Measurements from ENCODE around the gene TAF11.
"Not testable (repeated sequence)": the region's sequence is repeated elsewhere in the genome, so short reads cannot be mapped to it uniquely, and the experiment has no call there.

TAF11 gene

DNA sequence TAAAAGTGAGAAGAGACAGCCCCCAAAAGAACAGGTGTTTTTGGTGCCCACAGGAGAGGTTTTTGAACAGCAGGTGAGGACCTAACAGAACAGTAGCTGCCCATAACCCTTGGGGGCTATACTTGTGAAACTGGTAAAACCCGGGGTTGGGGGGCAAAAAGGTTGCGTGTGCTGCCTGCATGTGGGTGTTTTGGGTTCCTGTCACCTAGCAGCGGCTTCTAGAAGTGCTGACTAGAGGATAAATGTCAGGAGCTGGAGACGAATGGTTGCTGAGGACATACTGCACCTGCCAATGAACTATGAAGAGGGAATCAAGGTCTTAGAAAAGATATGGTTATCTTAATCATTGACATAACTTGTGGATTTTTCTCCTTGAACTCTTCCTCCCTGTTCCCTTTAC lies 16.0 kb downstream of the TAF11 start:
- no peaks in the 10 kb centered on the region for H3K9me3 Mint-ChIP-seq
- H3K27ac Mint-ChIP-seq, result no peak overlapping the region
- no peaks in the 10 kb centered on the region for H3K27me3 Mint-ChIP-seq
- no peak overlapping the region for H3K4me3 Mint-ChIP-seq
- H3K36me3 Mint-ChIP-seq (ENCODE audit: insufficient read depth), result peaks cover 36% of the 10 kb centered on the region
- ATAC-seq (replicated peaks), result no peak
- H3K4me1 Mint-ChIP-seq (ENCODE audit: low read depth in 2 of 2), result no peaks in the 10 kb centered on the region
- no peak for DNase-seq

- H3K36me3 Mint-ChIP-seq (ENCODE audit: insufficient read depth), result peaks cover 37% of the 10 kb centered on the region
- no peak for ATAC-seq (replicated peaks)
- H3K27me3 Mint-ChIP-seq, result no peaks in the 10 kb centered on the region
- no peaks in the 10 kb centered on the region for H3K4me1 Mint-ChIP-seq (ENCODE audit: low read depth in 2 of 2)
- no peak for DNase-seq
- no peak overlapping the region for H3K4me3 Mint-ChIP-seq
- H3K9me3 Mint-ChIP-seq, result no peaks in the 10 kb centered on the region
- no peak overlapping the region for H3K27ac Mint-ChIP-seq
Observed at GRCh38 chr6:34867484-34867883, 20.4 kb downstream of the TAF11 start.

DNA sequence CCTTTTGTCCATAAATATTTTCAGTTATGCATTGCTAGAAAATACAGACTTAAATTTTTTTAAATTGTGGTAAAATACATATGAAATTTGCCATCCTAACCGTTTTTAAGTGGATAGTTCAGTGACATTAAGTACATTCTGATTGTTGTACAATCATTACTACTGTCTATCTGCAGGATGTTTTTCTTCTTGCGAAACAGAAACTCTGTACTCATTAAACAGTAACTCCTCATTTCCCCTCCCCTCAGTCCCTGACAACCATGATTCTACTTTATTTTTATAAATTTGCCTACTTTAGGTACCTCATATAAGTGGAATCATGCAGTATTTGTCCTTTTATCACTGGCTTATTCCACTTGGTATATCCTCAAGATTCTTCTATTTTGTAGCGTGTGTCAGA lies 21.3 kb downstream of the TAF11 start:
- peaks cover 37% of the 10 kb centered on the region for H3K36me3 Mint-ChIP-seq (ENCODE audit: insufficient read depth)
- H3K4me3 Mint-ChIP-seq, result no peak overlapping the region
- DNase-seq (no peak), ATAC-seq (replicated peaks) (no peak)
- H3K27ac Mint-ChIP-seq, result peak overlapping the region in 1 of 2 donors; percentile 59
- no peaks in the 10 kb centered on the region for H3K9me3 Mint-ChIP-seq
- H3K4me1 Mint-ChIP-seq (ENCODE audit: low read depth in 2 of 2), result no peaks in the 10 kb centered on the region
- H3K27me3 Mint-ChIP-seq, result no peaks in the 10 kb centered on the region

- Mint-ChIP-seq H3K4me1 (ENCODE audit: low read depth in 2 of 2) (no peaks in the 10 kb centered on the region), H3K9me3 (no peaks in the 10 kb centered on the region)
Observed at GRCh38 chr6:34865107-34865506, 22.7 kb downstream of the TAF11 start.

DNA sequence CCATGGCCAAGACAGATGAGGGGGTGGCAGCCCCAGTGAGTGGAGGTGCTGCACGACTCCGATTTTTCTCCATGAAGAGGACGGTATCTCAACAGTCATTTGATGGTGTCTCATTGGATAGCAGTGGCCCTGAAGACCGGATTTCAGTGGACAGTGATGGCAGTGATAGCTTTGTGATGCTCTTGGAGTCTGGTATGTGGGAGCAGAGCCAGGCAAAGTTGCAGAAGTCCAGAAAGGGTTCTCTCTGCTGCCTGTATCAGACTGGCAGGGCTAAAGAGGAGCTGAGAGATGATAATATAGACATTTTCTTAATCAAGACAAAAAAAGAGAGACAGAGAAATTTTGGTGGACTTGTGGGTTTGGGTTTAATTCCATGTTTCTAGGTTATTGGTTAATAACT lies 23.8 kb downstream of the TAF11 start:
- Mint-ChIP-seq H3K27me3 (no peaks in the 10 kb centered on the region), H3K9me3 (no peaks in the 10 kb centered on the region), H3K4me1 (ENCODE audit: low read depth in 2 of 2) (no peaks in the 10 kb centered on the region), H3K27ac (no peak overlapping the region), H3K4me3 (no peak overlapping the region), H3K36me3 (ENCODE audit: insufficient read depth) (peaks cover 27% of the 10 kb centered on the region)
- no peak for DNase-seq
- no peak for ATAC-seq (replicated peaks)

More at GRCh38 chr6:34865107-34865506, 22.7 kb downstream of the TAF11 start:
- Mint-ChIP-seq H3K27me3 (no peaks in the 10 kb centered on the region), H3K36me3 (ENCODE audit: insufficient read depth) (peaks cover 32% of the 10 kb centered on the region), H3K4me3 (no peak overlapping the region), H3K27ac (peak overlapping the region in 1 of 2 donors; percentile 41)
- ATAC-seq (replicated peaks), result no peak
- no peak for DNase-seq

DNA sequence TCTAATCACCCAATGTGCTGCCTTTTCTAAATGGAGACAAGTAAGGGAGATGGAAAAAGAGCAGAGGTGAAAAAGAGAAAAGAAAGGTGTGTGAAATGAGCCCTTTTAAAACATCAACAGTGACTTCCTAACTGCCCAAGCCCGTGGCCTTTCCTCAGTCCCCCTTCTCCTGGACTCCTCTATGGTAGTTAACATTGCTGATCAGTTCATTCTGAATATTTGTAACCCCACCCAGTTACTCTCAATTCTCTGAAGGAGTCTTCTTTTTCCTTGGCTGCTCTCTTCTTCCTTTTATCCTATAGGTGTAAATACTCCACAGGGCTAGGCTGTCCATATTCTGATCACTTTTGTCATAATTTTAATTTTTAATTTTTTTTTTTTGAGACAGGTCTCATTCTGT lies 27.1 kb downstream of the TAF11 start:
- Mint-ChIP-seq H3K4me3 (no peak overlapping the region), H3K27ac (no peak overlapping the region), H3K27me3 (no peaks in the 10 kb centered on the region), H3K4me1 (ENCODE audit: low read depth in 2 of 2) (no peaks in the 10 kb centered on the region), H3K36me3 (ENCODE audit: insufficient read depth) (peaks cover 26% of the 10 kb centered on the region), H3K9me3 (no peaks in the 10 kb centered on the region)
- no peak for DNase-seq
- no peak for ATAC-seq (replicated peaks)

DNA sequence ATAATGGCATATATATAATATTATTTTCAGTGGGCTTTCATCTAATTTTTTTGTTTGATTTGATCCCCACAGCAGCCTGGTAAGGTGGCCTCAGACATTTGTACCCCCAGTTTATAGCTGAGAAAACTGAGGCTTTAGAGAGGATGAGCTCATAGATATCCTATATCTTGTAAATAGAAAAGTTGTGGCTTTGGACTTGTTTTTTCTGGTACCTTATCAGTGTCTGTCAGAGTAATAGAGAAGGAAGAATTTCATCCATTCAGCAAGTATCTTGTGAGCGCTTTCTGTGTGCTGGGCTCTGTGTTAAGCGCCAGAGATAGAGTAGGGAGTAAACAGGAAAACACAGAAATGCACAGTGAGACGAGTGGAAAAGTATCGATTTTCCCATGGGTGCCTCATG lies 27.9 kb downstream of the TAF11 start:
- Mint-ChIP-seq H3K4me3 (no peak overlapping the region), H3K4me1 (ENCODE audit: low read depth in 2 of 2) (no peaks in the 10 kb centered on the region), H3K9me3 (no peaks in the 10 kb centered on the region), H3K27me3 (no peaks in the 10 kb centered on the region), H3K27ac (no peak overlapping the region), H3K36me3 (ENCODE audit: insufficient read depth) (peaks cover 24% of the 10 kb centered on the region)
- DNase-seq, result no peak
- ATAC-seq (replicated peaks), result no peak

DNA sequence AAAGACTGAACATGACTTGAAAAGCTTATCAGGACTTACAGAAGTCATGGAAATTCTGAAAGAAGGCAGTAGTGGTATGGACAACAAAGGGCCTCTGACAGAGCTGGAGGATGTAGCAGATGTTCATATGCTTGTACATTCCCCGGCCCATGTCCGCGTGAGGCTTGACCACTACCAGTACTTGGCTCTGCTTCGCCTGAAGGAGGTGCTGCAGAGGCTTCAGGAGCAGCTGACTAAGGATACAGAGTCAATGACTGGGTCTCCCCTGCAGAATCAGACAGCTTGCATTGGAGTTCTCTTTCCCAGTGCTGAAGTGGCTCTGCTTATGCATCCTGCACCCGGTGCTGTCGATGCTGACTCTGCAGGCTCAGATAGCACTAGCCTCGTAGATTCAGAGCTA lies 29.2 kb downstream of the TAF11 start:
- Mint-ChIP-seq H3K4me3 (no peak overlapping the region), H3K4me1 (ENCODE audit: low read depth in 2 of 2) (no peaks in the 10 kb centered on the region), H3K27ac (no peak overlapping the region), H3K9me3 (no peaks in the 10 kb centered on the region), H3K27me3 (no peaks in the 10 kb centered on the region), H3K36me3 (ENCODE audit: insufficient read depth) (peaks cover 22% of the 10 kb centered on the region)
- DNase-seq (no peak), ATAC-seq (replicated peaks) (no peak)

- ATAC-seq (replicated peaks), result no peak
- no peak for DNase-seq
- no peaks in the 10 kb centered on the region for H3K4me1 Mint-ChIP-seq (ENCODE audit: low read depth in 2 of 2)
- H3K27ac Mint-ChIP-seq, result no peak overlapping the region
- H3K9me3 Mint-ChIP-seq, result no peaks in the 10 kb centered on the region
- peaks cover 28% of the 10 kb centered on the region for H3K36me3 Mint-ChIP-seq (ENCODE audit: insufficient read depth)
- H3K4me3 Mint-ChIP-seq, result no peak overlapping the region
- H3K27me3 Mint-ChIP-seq, result no peaks in the 10 kb centered on the region
Observed at GRCh38 chr6:34855463-34855862, 32.4 kb downstream of the TAF11 start.

- Mint-ChIP-seq H3K36me3 (ENCODE audit: insufficient read depth) (peaks cover 27% of the 10 kb centered on the region), H3K4me1 (ENCODE audit: low read depth in 2 of 2) (no peaks in the 10 kb centered on the region), H3K27me3 (no peaks in the 10 kb centered on the region), H3K9me3 (no peaks in the 10 kb centered on the region), H3K4me3 (no peak overlapping the region), H3K27ac (peak overlapping the region; percentile 64)
- DNase-seq, result no peak
- no peak for ATAC-seq (replicated peaks)
Observed at GRCh38 chr6:34852406-34853085, 35.3 kb downstream of the TAF11 start.

GRCh38 chr6:34851361-34851760 lies 36.5 kb downstream of the TAF11 start:
- H3K4me3 Mint-ChIP-seq, result no peak overlapping the region
- peak overlapping the region in 1 of 2 donors; percentile 15 for H3K27ac Mint-ChIP-seq
- peaks cover 23% of the 10 kb centered on the region for H3K36me3 Mint-ChIP-seq (ENCODE audit: insufficient read depth)
- H3K27me3 Mint-ChIP-seq, result no peaks in the 10 kb centered on the region
- peaks cover under 1 to 5% of the 10 kb centered on the region in 2 donors for H3K4me1 Mint-ChIP-seq (ENCODE audit: low read depth in 2 of 2)
- no peak for DNase-seq
- no peak for ATAC-seq (replicated peaks)
- no peaks in the 10 kb centered on the region for H3K9me3 Mint-ChIP-seq

- H3K27ac Mint-ChIP-seq; H3K9me3 Mint-ChIP-seq; H3K4me3 Mint-ChIP-seq; H3K4me1 Mint-ChIP-seq (ENCODE audit: low read depth in 2 of 2); H3K27me3 Mint-ChIP-seq; DNase-seq; ATAC-seq (replicated peaks): not testable (repeated sequence)
- H3K36me3 Mint-ChIP-seq (ENCODE audit: insufficient read depth), result peaks cover 24% of the 10 kb centered on the region
Observed at GRCh38 chr6:34849066-34849465, 38.8 kb downstream of the TAF11 start.

DNA sequence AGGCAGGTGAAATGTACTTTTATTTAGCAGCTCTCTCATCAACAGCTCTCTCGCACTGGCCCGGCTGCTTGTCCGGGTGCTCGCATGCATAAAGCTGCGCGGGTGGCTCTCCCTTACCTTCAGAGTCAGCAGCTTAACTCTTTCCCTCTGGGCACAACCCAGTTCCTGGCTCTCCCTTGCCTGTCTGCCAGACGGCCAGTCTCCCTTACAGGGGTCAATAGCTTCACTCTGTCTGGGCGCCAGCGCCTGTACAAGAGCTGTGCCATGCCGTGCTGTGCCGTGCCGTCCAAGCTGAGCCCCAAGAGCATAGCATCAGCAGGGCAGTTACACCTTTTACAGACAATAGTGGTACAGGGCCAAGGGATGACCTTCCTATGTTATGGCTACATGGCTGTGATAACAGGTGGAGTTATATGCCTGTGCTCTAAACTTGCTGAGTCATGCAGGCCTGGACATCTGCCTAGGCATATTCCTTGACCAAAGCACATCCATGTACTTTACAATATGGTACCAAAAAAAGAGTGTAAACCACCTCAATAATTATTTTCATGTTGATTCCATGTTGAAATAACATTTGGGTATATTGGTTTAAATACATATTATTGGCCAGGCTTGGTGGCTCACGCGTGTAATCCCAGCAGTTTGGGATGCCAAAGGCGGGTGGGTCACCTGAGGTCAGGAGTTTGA lies 48.0 kb downstream of the TAF11 start:
- H3K36me3 Mint-ChIP-seq (ENCODE audit: insufficient read depth), result peaks cover 15% of the 10 kb centered on the region
- H3K27me3 Mint-ChIP-seq, result no peaks in the 10 kb centered on the region
- no peak overlapping the region for H3K27ac Mint-ChIP-seq
- DNase-seq (no peak), ATAC-seq (replicated peaks) (no peak)
- H3K9me3 Mint-ChIP-seq, result no peaks in the 10 kb centered on the region
- no peaks in the 10 kb centered on the region for H3K4me1 Mint-ChIP-seq (ENCODE audit: low read depth in 2 of 2)
- no peak overlapping the region for H3K4me3 Mint-ChIP-seq

- Mint-ChIP-seq H3K27ac (peak overlapping the region in 1 of 2 donors; percentile 36), H3K36me3 (ENCODE audit: insufficient read depth) (peaks cover 13% of the 10 kb centered on the region), H3K4me1 (ENCODE audit: low read depth in 2 of 2) (no peaks in the 10 kb centered on the region), H3K4me3 (no peak overlapping the region), H3K27me3 (no peaks in the 10 kb centered on the region), H3K9me3 (no peaks in the 10 kb centered on the region)
- ATAC-seq (replicated peaks), result no peak
- no peak for DNase-seq
Observed at GRCh38 chr6:34837528-34837927, 50.3 kb downstream of the TAF11 start.
